A549 (cell line): Measurements from ENCODE around the gene ANKRD2. TPM values are rescaled to one million over a fixed set of nuclear protein-coding genes. Genes with fewer than 3 reads are reported as not detected.

Experiments used
- ATAC-seq, 2 experiments: fragments of 200-7000 bp in 1 of 2; fragments of >200 bp in 1 of 2; cut with Nextera tagmentation in 1 of 2; cut with Tn5 transposase in 1 of 2; 3 replicates each; pipeline versions ENCODE4 v1.8.0 to v1.9.1; 2018 to 2020; ENCODE audit warnings: mild to moderate bottlenecking in 1 of 2, moderate library complexity in 1 of 2
- CTCF ChIA-PET: fragments of 300-600 bp; sonication (Branson Sonifier 250); formaldehyde crosslinking; extraction: SDS; loops from one replicate; lab custom pipeline; 2021; ENCODE audit warnings: antibody characterized with exemption, inconsistent platforms; lab: Yijun Ruan, JAX
- POLR2A ChIA-PET: fragments of 350-600 bp; formaldehyde crosslinking; extraction: SDS; loops from one replicate; lab custom pipeline; 2021; ENCODE audit warnings: antibody characterized with exemption, inconsistent platforms; lab: Yijun Ruan, JAX
- DNase-seq, 2 experiments: peaks; one replicate each; pipeline versions ENCODE4 v3.0.0 to v3.0.0-alpha.2; 2011 to 2016; ENCODE audit warnings: low read depth in 1 of 2, low spot score in 1 of 2
- FAIRE-seq: peaks from 2 replicates; lab custom pipeline; 2011; peaks lifted over from hg19 to GRCh38; lab: Jason Lieb, UNC
- H3K27ac ChIP-seq, 2 experiments: fragments of >200 bp; sonication (Bioruptor Twin); formaldehyde crosslinking; 3 replicates each; pipeline ENCODE4 v1.5.1; 2016 to 2017
- H3K4me1 ChIP-seq: fragments of >200 bp; sonication (Bioruptor Twin); formaldehyde crosslinking; 3 replicates; pipeline ENCODE4 v1.6.1; 2016
- H3K4me2 ChIP-seq: fragments of >200 bp; sonication (Bioruptor Twin); formaldehyde crosslinking; 3 replicates; pipeline ENCODE4 v1.6.1; 2016
- H3K4me3 ChIP-seq: fragments of >200 bp; sonication (Bioruptor Twin); formaldehyde crosslinking; 3 replicates; pipeline ENCODE4 v1.5.1; 2016
- H3K9me3 ChIP-seq: fragments of >200 bp; sonication (Bioruptor Twin); formaldehyde crosslinking; 3 replicates; pipeline ENCODE4 v1.6.1; 2016
- ATOH8 ChIP-seq: fragments of 250-450 bp; sonication (Bioruptor Pico); IDR thresholded peaks from 2 replicates; pipeline ENCODE4 v1.5.0; 2020; ENCODE audit warnings: low read depth, mild to moderate bottlenecking, moderate library complexity
- BCL3 ChIP-seq: fragments of >200 bp; sonication (Bioruptor Twin); formaldehyde crosslinking; IDR thresholded peaks from 3 replicates; pipeline ENCODE4 v1.6.1; 2016
- CBX2 ChIP-seq: fragments of 200-600 bp; sonication (generic); IDR thresholded peaks from 2 replicates; pipeline ENCODE4 v1.6.1; 2016; ENCODE audit warnings: low read depth, mild to moderate bottlenecking, borderline replicate concordance
- E2F6 ChIP-seq: IDR thresholded peaks from 2 replicates; pipeline ENCODE4 v1.6.1; 2012; ENCODE audit warnings: low read depth, borderline replicate concordance
- EHF ChIP-seq: fragments of 250-450 bp; sonication (Bioruptor Pico); IDR thresholded peaks from 2 replicates; pipeline ENCODE4 v1.5.0; 2020; ENCODE audit warnings: mild to moderate bottlenecking
- ELK1 ChIP-seq: fragments of 150-350 bp; IDR thresholded peaks from 2 replicates; pipeline ENCODE4 v1.6.1; 2014; ENCODE audit warnings: low read depth, mild to moderate bottlenecking, low read length
- HDAC2 ChIP-seq: fragments of 200-600 bp; sonication (generic); IDR thresholded peaks from 2 replicates; pipeline ENCODE4 v1.6.1; 2016
- HES2 ChIP-seq: fragments of >200 bp; sonication (Bioruptor Twin); formaldehyde crosslinking; IDR thresholded peaks from 2 replicates; pipeline ENCODE4 v1.6.1; 2016
- HEYL ChIP-seq: fragments of 250-450 bp; sonication (Bioruptor Pico); IDR thresholded peaks from 2 replicates; pipeline ENCODE4 v1.8.0; 2021; ENCODE audit warnings: mild to moderate bottlenecking, moderate library complexity
- JUN ChIP-seq, 2 experiments: fragments of >200 bp; sonication (Bioruptor Twin); formaldehyde crosslinking; IDR thresholded peaks; 2 replicates in 1 of 2; 3 replicates in 1 of 2; pipeline ENCODE4 v1.6.1; 2016 to 2017
- KDM1A ChIP-seq: fragments of 200-600 bp; sonication (generic); IDR thresholded peaks from 2 replicates; pipeline ENCODE4 v1.6.1; 2016; ENCODE audit warnings: low read depth, mild to moderate bottlenecking
- KDM5A ChIP-seq: fragments of 200-600 bp; sonication (generic); IDR thresholded peaks from 2 replicates; pipeline ENCODE4 v1.6.1; 2016; ENCODE audit warnings: antibody characterized with exemption, mild to moderate bottlenecking
- MAFK ChIP-seq: fragments of 450-650 bp; IDR thresholded peaks from 2 replicates; pipeline ENCODE4 v1.6.1; 2014; ENCODE audit not compliant: partially characterized antibody
- NR3C1 ChIP-seq: fragments of >200 bp; sonication (Bioruptor Twin); formaldehyde crosslinking; IDR thresholded peaks from 3 replicates; pipeline ENCODE4 v1.6.1; 2017
- RAD21 ChIP-seq, 2 experiments: fragments of >200 bp in 1 of 2; sonication (Bioruptor Twin) in 1 of 2; formaldehyde crosslinking in 1 of 2; IDR thresholded peaks in 1 of 2; conservative IDR thresholded peaks in 1 of 2; 2 replicates in 1 of 2; 3 replicates in 1 of 2; pipeline ENCODE4 v1.6.1; 2012 to 2018; ENCODE audit warnings: inconsistent platforms in 1 of 2
- REST ChIP-seq: fragments of 200-600 bp; sonication (generic); IDR thresholded peaks from 2 replicates; pipeline ENCODE4 v1.6.1; 2016; ENCODE audit warnings: antibody characterized with exemption, mild to moderate bottlenecking, moderate library complexity
- SMC3 ChIP-seq: fragments of >200 bp; sonication (Bioruptor Twin); formaldehyde crosslinking; IDR thresholded peaks from 3 replicates; pipeline ENCODE4 v1.6.1; 2018; ENCODE audit warnings: inconsistent platforms
- SREBF2 ChIP-seq: fragments of 450-650 bp; IDR thresholded peaks from 2 replicates; pipeline ENCODE4 v1.6.1; 2014; ENCODE audit warnings: mild to moderate bottlenecking, moderate library complexity
- ZNF302 ChIP-seq: fragments of 250-450 bp; sonication (Bioruptor Pico); IDR thresholded peaks from 2 replicates; pipeline ENCODE4 v1.9.0; 2021; ENCODE audit warnings: inconsistent platforms, mild to moderate bottlenecking, moderate library complexity
- ZSCAN20 ChIP-seq: fragments of 250-450 bp; sonication (Bioruptor Pico); IDR thresholded peaks from 2 replicates; pipeline ENCODE4 v1.8.0; 2022; ENCODE audit warnings: mild to moderate bottlenecking, moderate library complexity
- WGBS: methylation state at CpG from one replicate; pipeline ENCODE4 v1.1.6; 2017; ENCODE audit errors: missing lambda C conversion rate; 5-methylcytosine and 5-hydroxymethylcytosine counted together
- polyA plus RNA-seq, 4 experiments: library from polyadenylated mRNA; depleted of rRNA in 3 of 4; stranded (reverse); fragments of >200 nt; fragmentation: RNase III in 1 of 4; extraction: RNeasy Plus Mini Kit Qiagen cat#74134 plus additional on column Dnase treatment in 1 of 4; gene quantifications; 2 replicates in 3 of 4; 3 replicates in 1 of 4; pipeline ENCODE4 v1.2.3, GENCODE V29; 2011 to 2017

Gene ANKRD2
- polyA plus RNA-seq, 2 of the 4 experiments (the other 2 are of a cell fraction), result 1.5 to 4.7 TPM

GRCh38 chr10:97566336-97566996, 6.1 kb upstream of the ANKRD2 start:
- POLR2A ChIA-PET, result interaction anchor here (0.6 kb wide), 1 partner anchor 54 kb away, joined by 3 read pairs; no protein-coding TSS in a partner anchor
- Histone ChIP-seq H3K27ac (no peak overlapping the region), H3K4me1 (peaks cover 7% of the 10 kb centered on the region), H3K9me3 (no peaks in the 10 kb centered on the region), H3K4me2 (no peak overlapping the region), H3K4me3 (no peak overlapping the region)
- no peak for FAIRE-seq
- 93% methylated on average over 2 of the region's 2 CpGs for WGBS
- CTCF ChIA-PET, result interaction anchor here (2.7 to 33.8 kb wide), 3 partner anchors 10 to 33 kb away, joined by 11 to 1048 read pairs (median 131); partner anchors contain the start of genes C10orf62 and HOGA1
- no peak for ATAC-seq
- no peak for TF ChIP-seq KDM5A
- no peak for DNase-seq

- TF ChIP-seq SMC3 (no peak), ATOH8 (CRISPR knock-in tag) (no peak), SREBF2 (no peak), ZNF302 (CRISPR knock-in tag) (no peak), ELK1 (no peak), RAD21 (conservative IDR thresholded peaks at IDR 0.05 in 1 of 2, IDR thresholded peaks at IDR 0.05 in 1 of 2) (no peak), HES2 (no peak), HDAC2 (no peak), KDM1A (no peak), MAFK (no peak), JUN (IDR thresholded peaks at IDR 0.05) (no peak), ZSCAN20 (no peak), NR3C1 (no peak), E2F6 (no peak), HEYL (no peak), BCL3 (no peak), REST (no peak), EHF (no peak), CBX2 (no peak)
- ATAC-seq (no peak), FAIRE-seq (no peak), DNase-seq (no peak)
- WGBS, result 93% methylated on average over 14 of the region's 15 CpGs
- ChIA-PET CTCF (interaction anchor here (1.0 to 33.8 kb wide), 3 partner anchors 11 to 100 kb away, joined by 3 to 1048 read pairs (median 131); partner anchors contain the start of genes C10orf62 and HOGA1), POLR2A (no interaction called here)
- Histone ChIP-seq H3K4me1 (peaks cover 21% of the 10 kb centered on the region), H3K4me3 (no peak overlapping the region), H3K4me2 (no peak overlapping the region), H3K9me3 (no peaks in the 10 kb centered on the region), H3K27ac (no peak overlapping the region)
Observed at GRCh38 chr10:97567891-97568290, 4.7 kb upstream of the ANKRD2 start.
